Tibial nerve (tissue), 4 donors: ENCODE measurements around the gene DLK1. TPM values are rescaled to one million over a fixed set of nuclear protein-coding genes. Genes with fewer than 3 reads are reported as not detected.

Source experiments
- DNase-seq, 2 donors: peaks; one replicate each; pipeline ENCODE4 v3.0.0-alpha.2; 2019; ENCODE audit warnings: low spot score in 2 of 2
- H3K27ac ChIP-seq, 4 donors: fragments of 200-600 bp; sonication (generic) in 3 of 4; one replicate each; pipeline ENCODE4 v1.5.1; 2017 to 2019; ENCODE audit warnings: mild to moderate bottlenecking in 1 of 4
- H3K27me3 ChIP-seq, 2 donors: fragments of 200-600 bp; sonication (generic) in 1 of 2; one replicate each; pipeline versions ENCODE4 v1.5.1 to v1.6.0; 2017 to 2019
- H3K36me3 ChIP-seq, 3 donors: fragments of 200-600 bp; sonication (generic); one replicate each; pipeline ENCODE4 v1.5.1; 2018 to 2019
- H3K4me1 ChIP-seq, 4 donors: fragments of 200-600 bp; sonication (generic) in 3 of 4; one replicate each; pipeline ENCODE4 v1.5.1; 2017 to 2019
- H3K4me3 ChIP-seq, 4 donors: fragments of 200-600 bp; sonication (generic) in 3 of 4; one replicate each; pipeline ENCODE4 v1.5.1; 2017 to 2019; ENCODE audit warnings: mild to moderate bottlenecking in 1 of 4, moderate library complexity in 1 of 4
- H3K9me3 ChIP-seq, 4 donors: fragments of 200-600 bp; sonication (generic) in 3 of 4; one replicate each; pipeline ENCODE4 v1.5.1; 2017 to 2019
- EP300 ChIP-seq, 2 donors: sonication (generic); formaldehyde crosslinking; IDR thresholded peaks; one replicate each; pipeline ENCODE4 v1.6.1; 2017; ENCODE audit warnings: antibody characterized with exemption in 2 of 2, mild to moderate bottlenecking in 1 of 2
- POLR2A ChIP-seq, 2 donors: fragments of 450-650 bp; IDR thresholded peaks; one replicate each; pipeline ENCODE4 v1.6.1; 2017; ENCODE audit warnings: antibody characterized with exemption in 2 of 2, mild to moderate bottlenecking in 2 of 2, moderate library complexity in 2 of 2
- WGBS, 2 donors: methylation state at CpG; one replicate each; pipeline ENCODE4 v1.1.5; 2018; 5-methylcytosine and 5-hydroxymethylcytosine counted together
- total RNA-seq, 4 donors: library from RNA; depleted of rRNA; stranded (reverse); fragments of >200 nt; gene quantifications; one replicate each; pipeline ENCODE4 v1.1.0, GENCODE V29; 2016
- TF ChIP-seq, protein P1 (sequence below), 5 experiments: fragments of 200-600 bp in 3 of 5; fragments of 450-650 bp in 2 of 5; sonication (generic) in 3 of 5; IDR thresholded peaks; one replicate each; pipeline ENCODE4 v1.5.1; 2016 to 2019; ENCODE audit warnings: antibody characterized with exemption in 5 of 5, mild to moderate bottlenecking in 3 of 5, moderate library complexity in 2 of 5

Gene DLK1
- total RNA-seq, 4 donors from 2014 or later, result not detected

DNA sequence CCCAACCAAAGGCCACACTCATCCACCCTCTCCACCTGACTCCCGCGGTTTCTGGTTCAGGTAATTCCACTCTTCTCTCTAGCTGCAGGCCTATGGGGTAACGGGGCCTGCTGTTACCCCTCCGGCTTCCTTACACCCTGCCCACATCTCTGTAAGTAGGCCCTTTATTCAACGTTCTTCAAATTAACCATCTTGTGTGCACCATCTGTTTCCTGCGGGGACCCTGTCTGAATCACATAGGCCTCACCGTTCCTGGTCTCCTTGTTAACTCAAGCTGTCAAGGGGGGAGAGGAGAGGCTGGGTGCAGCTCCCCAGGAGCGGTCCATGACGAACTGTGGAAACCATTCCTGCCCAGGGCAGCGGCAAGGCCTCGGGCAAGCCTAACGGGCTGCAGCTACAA lies 9.3 kb upstream of the DLK1 start:
- Histone ChIP-seq H3K4me1 (no peaks in the 10 kb centered on the region), H3K36me3 (no peaks in the 10 kb centered on the region), H3K4me3 (no peak overlapping the region), H3K27me3 (peaks cover 0 to 4% of the 10 kb centered on the region in 2 donors), H3K9me3 (no peaks in the 10 kb centered on the region), H3K27ac (no peak overlapping the region)
- DNase-seq, result no peak
- WGBS, 2 donors, result 67 to 79% methylated on average over 12 of the region's 12 CpGs
- no peak for TF ChIP-seq POLR2A (IDR thresholded peaks at IDR 0.05)
- TF ChIP-seq EP300 (IDR thresholded peaks at IDR 0.05), result no peak
- TF ChIP-seq, protein P1, sequence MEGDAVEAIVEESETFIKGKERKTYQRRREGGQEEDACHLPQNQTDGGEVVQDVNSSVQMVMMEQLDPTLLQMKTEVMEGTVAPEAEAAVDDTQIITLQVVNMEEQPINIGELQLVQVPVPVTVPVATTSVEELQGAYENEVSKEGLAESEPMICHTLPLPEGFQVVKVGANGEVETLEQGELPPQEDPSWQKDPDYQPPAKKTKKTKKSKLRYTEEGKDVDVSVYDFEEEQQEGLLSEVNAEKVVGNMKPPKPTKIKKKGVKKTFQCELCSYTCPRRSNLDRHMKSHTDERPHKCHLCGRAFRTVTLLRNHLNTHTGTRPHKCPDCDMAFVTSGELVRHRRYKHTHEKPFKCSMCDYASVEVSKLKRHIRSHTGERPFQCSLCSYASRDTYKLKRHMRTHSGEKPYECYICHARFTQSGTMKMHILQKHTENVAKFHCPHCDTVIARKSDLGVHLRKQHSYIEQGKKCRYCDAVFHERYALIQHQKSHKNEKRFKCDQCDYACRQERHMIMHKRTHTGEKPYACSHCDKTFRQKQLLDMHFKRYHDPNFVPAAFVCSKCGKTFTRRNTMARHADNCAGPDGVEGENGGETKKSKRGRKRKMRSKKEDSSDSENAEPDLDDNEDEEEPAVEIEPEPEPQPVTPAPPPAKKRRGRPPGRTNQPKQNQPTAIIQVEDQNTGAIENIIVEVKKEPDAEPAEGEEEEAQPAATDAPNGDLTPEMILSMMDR (IDR thresholded peaks at IDR 0.05), result no peak

DNA sequence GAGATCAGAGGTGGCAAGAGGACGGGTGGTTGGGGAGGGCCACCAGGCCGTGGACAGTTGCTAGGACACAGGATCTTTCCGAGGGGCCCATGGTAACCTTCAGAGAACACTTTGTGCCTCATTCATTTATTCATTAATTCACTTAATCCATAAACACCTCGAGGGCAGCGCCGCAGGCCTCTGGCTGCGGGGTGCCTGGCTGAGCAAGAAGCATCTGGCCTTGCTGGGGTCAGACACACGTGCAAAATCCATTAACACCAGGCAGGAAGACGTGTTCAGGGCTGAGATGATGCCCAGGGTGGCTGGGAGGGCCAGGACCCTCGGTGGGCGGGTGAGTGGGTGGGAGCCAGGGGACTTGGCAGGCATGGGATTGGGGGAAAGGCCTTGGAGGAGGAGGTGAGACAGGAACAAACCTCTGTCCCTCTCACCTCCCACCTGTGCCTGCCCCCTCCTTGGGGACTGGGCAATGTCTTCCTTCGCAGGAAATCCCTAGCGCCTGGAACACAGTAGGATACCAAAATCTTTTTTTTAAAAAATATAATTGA lies 6.6 kb upstream of the DLK1 start:
- no peak for TF ChIP-seq POLR2A (IDR thresholded peaks at IDR 0.05)
- peaks cover 0 to 24% of the 10 kb centered on the region in 2 donors for H3K27me3 ChIP-seq
- H3K4me3 ChIP-seq, result no peak overlapping the region
- H3K4me1 ChIP-seq, result no peaks in the 10 kb centered on the region
- no peak overlapping the region for H3K27ac ChIP-seq
- 63 to 65% methylated on average over 13 of the region's 13 CpGs for WGBS, 2 donors
- no peaks in the 10 kb centered on the region for H3K36me3 ChIP-seq
- no peaks in the 10 kb centered on the region for H3K9me3 ChIP-seq
- no peak for DNase-seq

GRCh38 chr14:100721568-100721967 lies 5.1 kb upstream of the DLK1 start:
- TF ChIP-seq EP300 (IDR thresholded peaks at IDR 0.05), result no peak
- TF ChIP-seq, protein P1 (IDR thresholded peaks at IDR 0.05), result no peak
- no peak for TF ChIP-seq POLR2A (IDR thresholded peaks at IDR 0.05)
- 38 to 39% methylated on average over 5 of the region's 5 CpGs for WGBS, 2 donors
- Histone ChIP-seq H3K4me3 (no peak overlapping the region), H3K9me3 (no peaks in the 10 kb centered on the region), H3K36me3 (no peaks in the 10 kb centered on the region), H3K27me3 (peaks cover 0 to 39% of the 10 kb centered on the region in 2 donors), H3K4me1 (no peaks in the 10 kb centered on the region), H3K27ac (no peak overlapping the region)
- no peak for DNase-seq

GRCh38 chr14:100722367-100722766 lies 4.3 kb upstream of the DLK1 start:
- DNase-seq, result no peak
- Histone ChIP-seq H3K9me3 (no peaks in the 10 kb centered on the region), H3K4me3 (no peak overlapping the region), H3K27ac (no peak overlapping the region), H3K27me3 (peaks cover 0 to 45% of the 10 kb centered on the region in 2 donors), H3K36me3 (no peaks in the 10 kb centered on the region), H3K4me1 (peaks cover 0 to 5% (median 0%) of the 10 kb centered on the region in 4 donors)
- 88 to 94% methylated on average over 5 of the region's 5 CpGs for WGBS, 2 donors
- TF ChIP-seq, protein P1 (IDR thresholded peaks at IDR 0.05), result no peak
- TF ChIP-seq POLR2A (IDR thresholded peaks at IDR 0.05) (no peak), EP300 (IDR thresholded peaks at IDR 0.05) (no peak)

DNA sequence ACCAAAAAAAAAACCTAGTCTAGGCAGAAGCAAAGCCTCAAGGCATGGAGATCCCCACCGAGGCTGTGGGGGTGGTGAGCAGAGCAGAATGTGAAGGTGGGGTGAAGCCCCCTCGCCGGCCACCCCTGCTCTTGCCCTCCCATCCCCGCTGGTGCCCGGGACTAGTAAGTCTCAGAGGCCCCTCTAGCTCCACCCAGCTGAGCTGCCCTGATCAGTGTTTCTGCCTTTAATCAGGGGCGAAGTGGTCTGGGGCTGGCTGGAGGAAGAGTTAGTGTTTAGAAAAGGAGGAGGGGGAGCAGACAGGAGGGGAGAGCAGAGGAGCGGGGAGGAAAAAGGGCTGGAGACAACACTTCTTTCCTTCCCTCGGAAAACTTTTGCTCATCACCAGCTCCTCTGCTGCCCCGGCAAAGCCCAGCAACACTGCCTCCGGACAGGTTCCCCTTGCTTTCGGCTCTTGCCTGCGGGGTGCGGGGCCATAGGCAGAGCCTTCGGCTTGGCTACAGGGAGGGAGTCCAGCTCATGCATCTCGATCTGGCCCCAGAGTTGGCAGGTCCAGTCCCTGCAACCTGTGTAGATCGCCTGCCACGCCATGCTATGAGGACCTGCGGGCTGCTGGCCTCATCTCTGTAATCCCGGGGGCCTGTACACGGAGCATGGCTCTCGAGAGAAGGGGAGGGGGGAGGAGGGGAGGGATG lies 3.4 kb upstream of the DLK1 start:
- Histone ChIP-seq H3K27me3 (peaks cover 0 to 54% of the 10 kb centered on the region in 2 donors), H3K36me3 (no peaks in the 10 kb centered on the region), H3K4me1 (peaks cover 0 to 5% (median 0%) of the 10 kb centered on the region in 4 donors), H3K9me3 (no peaks in the 10 kb centered on the region), H3K4me3 (no peak overlapping the region), H3K27ac (no peak overlapping the region)
- 39 to 48% methylated on average over 21 of the region's 21 CpGs for WGBS, 2 donors
- TF ChIP-seq EP300 (IDR thresholded peaks at IDR 0.05) (no peak), POLR2A (IDR thresholded peaks at IDR 0.05) (no peak)
- TF ChIP-seq, protein P1 (IDR thresholded peaks at IDR 0.05), result no peak
- no peak for DNase-seq
